SKM-1 (cell line): ENCODE results near the gene HEBP1.
"Not testable (repeated sequence)": the region's sequence is repeated elsewhere in the genome, so short reads cannot be mapped to it uniquely, and the experiment has no call there.

Experiments used
- DNase-seq: peaks from one replicate; lab custom pipeline; 2025; ENCODE audit not compliant: unreplicated experiment; lab: John Stamatoyannopoulos, UW

HEBP1 gene

DNA sequence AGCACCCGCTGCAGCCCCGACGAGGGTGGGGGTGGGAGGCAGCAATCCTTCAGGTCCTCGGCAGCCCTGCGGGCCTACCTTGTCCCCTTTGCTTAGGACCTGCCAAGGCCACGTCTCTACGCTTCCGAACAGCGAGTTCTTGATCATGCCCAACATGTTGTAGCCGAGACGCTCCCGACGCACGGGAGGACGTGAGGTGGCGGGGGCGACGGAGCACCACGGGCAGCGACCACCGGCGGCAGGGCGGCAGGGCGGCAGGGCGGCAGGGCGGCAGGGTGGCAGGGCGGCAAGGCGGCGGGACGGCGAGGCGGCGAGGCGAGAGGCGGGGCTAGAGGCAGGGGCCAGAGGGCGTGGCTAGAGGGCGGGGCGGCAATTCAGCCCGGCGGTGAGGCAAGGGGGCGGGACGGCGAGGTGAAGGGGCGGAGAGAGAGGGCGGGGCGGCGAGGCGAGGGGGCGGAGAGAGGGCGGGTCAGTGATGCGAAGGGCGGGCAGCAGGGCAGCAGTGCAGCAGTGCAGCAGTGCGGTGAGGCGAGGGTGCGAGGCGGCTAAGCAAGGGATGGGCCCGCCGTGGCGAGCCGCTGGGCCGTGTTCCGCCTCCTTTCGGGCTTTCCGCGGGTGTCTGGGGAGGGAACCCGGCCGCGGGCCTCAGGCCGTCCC, at the start of gene HEBP1:
Gene HEBP1 (minus strand): TSS at position 307 of the 657 bp plus-strand sequence. CDS start 151 bp downstream, at position 156.
- DNase-seq, result peak; percentile 42

DNA sequence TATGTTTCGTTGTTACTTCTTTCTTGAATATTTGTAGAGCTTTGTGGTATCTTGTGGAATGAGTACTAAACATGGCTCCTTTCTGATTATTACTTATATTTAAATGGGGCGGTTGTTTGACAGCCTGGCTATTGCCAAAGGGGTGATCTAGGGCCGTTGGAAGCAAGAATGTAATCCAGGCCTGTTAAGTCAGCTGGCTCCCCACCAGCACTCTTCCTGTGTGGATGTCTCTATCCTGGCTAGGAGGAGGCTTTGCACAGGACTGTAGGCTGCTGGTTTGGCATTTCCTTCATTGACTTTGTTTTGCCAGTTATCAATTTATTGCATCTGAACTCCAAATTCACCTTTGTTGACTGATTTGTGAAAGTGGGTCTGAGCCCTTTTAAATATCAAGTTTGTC, 49.8 kb upstream of the HEBP1 start:
- no peak for DNase-seq

DNA sequence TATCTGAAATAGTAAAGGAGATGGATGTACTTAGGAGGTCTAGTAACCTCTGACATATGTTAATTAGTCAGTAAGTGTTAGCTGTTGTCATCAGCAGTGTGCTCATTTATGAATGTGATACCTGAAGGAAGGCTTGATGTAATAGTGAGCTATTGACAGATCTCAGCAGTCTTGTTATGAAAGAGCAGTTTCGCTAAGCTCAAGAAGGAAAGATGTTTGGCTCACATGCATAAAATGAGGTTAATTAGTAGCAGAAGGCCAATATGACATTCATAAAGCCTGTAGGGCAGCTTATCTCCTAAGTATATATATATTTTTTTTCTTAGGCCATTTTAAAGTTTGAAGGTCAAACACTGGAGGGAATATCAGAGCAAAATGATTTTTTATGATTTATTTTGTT, 46.9 kb upstream of the HEBP1 start:
- no peak for DNase-seq

GRCh38 chr12:13045816-13046215, 45.8 kb upstream of the HEBP1 start:
- DNase-seq, result no peak

- DNase-seq, result no peak
Observed at GRCh38 chr12:13044906-13045299, 44.8 kb upstream of the HEBP1 start.

DNA sequence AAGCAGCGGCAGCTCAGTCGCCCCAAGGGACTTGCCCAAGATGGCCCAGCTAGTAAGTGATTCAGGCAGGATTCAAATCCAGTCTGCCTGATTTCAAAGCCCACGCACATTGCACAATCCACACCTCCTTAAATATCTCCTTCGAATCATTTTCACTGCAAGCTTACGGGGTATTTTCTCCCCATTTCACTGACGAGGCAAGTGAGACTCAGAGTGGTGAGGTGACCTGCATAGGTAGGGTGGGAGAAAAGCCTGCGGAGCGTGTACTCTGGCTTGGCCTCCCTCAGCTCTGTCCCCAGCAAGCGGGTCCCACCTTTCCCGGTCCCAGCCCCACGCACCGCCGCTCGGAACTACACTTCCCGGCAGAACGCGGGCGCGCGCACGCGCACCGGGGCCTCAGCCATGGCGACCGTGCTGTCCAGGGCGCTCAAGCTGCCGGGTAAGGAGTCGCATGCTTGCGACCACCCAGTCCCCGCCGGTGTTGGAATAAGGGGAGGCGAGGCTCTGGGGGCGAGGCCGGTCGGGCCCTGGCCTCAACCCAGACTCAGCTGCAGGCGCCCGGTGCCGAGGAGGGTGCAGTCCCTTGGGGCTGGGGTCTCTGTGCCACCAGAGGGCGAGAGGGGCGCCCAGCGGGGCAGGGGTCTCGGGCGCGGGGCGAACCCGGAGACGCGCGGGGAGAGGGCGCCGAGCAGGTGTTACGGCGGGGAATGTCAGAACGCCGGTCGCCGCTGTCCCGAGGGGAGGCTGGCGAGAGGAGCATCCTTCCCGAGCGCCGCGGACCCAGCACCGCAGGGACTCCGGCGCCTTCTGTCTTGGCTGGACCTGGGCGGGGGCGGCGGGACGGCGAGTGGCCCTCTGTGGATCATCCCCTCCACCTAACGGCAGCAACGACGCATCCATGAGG, 44.2 kb upstream of the HEBP1 start, which contains the start of gene FAM234B:
Gene FAM234B (plus strand): TSS at position 380 of the 904 bp plus-strand sequence. CDS start 23 bp downstream, at position 403.
- DNase-seq, result no peak

DNA sequence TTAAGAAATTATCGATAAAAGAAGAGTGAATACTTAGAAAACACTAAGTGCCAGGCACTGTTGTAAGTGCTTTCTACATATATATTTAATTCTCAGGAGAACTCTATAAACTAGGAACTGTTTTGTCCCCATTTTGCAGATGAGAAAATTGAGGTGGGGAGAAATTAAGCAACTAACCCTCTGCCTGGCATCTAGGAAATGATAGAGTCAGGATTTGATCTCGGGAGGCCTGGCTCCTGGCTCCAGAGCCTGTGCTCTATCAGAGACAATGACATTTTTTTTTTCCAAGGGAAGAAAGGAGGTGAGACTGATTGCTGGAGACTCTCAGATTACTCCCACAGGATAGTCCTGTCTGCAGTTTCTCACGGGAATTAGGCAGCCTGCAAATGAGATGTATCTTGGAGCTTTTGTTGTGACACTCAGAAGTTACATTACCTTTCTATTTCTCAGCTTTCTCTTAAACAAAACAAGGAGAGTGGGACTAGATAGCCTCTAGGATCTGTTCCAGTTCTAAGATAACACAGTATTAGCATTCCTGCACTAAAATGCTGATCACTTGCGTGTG, 42.7 kb upstream of the HEBP1 start:
- DNase-seq, result no peak

GRCh38 chr12:13041224-13041623, 41.2 kb upstream of the HEBP1 start:
- no peak for DNase-seq

GRCh38 chr12:13039328-13039956, 39.4 kb upstream of the HEBP1 start:
- DNase-seq, result no peak

DNA sequence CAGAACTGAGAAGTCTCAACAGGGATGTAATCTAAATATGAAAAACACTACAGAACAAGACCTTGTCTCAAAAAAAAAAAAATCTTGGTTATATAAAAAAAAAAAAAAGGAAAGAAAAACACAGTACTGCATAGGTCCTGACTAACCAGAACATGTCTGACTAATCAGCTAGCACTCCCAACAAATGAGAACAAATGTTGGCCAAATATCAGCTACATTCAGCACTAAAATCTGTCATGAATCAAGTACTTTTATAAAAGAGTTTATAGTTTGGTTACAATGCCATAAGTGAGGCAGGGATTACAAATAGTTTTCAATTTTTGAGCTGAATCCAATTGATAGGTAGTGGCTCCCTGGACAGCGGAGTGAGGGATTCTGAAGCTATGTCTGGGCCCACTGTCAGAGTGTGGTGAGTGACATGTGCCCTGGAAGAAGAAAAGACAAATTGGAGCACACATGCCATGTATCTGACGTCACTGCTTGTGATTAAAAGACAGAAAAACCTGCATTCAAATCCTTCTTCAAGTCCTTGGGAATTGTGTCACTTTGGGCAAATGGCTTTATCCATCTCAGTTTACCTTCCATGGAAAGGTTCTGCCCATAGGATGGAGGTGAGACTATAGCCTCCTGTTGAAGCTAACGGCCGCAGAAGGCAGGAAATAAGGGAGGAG, 38.6 kb upstream of the HEBP1 start:
- DNase-seq, result no peak

- DNase-seq, result no peak
Observed at GRCh38 chr12:13036881-13037280, 36.8 kb upstream of the HEBP1 start.

DNA sequence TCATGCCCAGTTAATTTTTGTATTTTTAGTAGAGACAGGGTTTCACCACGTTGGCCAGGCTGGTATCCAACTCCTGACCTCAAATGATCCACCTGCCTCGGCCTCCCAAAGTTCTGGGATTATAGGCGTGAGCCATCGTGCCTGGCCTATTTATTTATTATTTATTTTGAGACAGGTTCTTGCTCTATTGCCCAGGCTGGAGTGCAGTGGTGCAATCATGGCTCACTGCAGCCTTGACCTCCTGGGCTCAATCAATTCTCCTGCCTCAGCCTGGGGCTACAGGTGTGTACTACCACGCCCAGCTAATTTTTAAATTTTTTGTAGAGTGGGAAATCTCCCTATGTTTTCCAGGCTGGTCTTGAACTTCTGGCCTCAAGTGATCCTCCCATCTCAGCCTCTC, 35.3 kb upstream of the HEBP1 start:
- not testable (repeated sequence) for DNase-seq

GRCh38 chr12:13033476-13033875, 33.4 kb upstream of the HEBP1 start:
- DNase-seq, result no peak

DNA sequence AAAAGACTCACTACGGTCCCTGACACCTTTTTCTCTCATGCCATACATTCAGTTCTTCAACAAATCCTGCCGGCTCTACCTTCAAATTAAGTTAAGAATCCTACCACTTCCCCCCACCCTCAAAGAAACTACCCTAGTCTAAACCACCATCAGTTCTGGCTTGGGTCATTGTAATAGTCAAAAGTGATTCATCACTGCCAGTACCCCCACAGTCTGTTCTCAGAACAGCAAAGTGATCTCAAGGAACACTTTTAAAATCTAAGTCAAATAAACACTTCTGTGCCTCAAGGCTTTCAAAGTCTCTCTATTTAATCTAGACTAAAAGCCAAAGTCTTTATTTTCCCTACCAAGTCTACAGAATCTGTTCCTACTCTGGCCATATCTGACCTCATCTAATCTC, 32.1 kb upstream of the HEBP1 start:
- no peak for DNase-seq

DNA sequence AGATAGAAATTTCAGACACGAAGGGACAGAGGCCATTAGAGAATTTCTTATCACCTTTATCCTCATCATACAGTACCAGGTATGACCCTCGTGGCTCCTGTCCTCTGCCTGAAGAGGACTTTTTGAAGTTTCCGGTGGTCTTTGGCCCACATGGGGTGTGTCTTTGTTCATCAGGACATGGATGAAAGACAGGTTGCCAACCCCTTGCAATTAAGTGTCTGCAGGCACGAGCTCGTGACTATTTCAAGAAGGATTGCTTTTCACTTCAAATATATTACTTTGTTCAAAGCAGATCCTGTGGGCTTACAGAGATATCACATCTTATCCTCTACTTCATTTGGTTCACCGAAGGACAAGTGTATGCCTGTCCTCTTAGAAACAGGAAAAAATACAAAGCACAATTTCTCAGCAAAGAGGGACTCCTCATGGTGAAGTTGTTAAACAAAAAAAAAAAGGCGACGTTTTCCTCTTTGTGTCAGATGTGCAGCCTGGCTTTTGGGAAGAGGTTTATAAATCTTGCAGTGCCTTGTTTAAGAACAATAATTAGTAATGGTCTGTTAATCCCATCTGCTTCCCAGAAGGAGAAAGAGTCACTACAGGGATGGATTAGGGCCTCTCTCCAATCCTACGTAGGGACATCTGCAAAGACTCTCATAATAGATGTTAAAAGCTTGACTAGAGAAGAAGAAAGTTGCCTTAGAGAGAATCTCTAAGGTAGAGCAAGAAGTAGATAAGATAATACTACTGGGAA, 30.7 kb upstream of the HEBP1 start:
- no peak for DNase-seq

GRCh38 chr12:13028825-13029570, 28.9 kb upstream of the HEBP1 start:
- no peak for DNase-seq

GRCh38 chr12:13027508-13027907, 27.4 kb upstream of the HEBP1 start:
- no peak for DNase-seq

GRCh38 chr12:13027032-13027431, 27.0 kb upstream of the HEBP1 start:
- DNase-seq, result no peak

DNA sequence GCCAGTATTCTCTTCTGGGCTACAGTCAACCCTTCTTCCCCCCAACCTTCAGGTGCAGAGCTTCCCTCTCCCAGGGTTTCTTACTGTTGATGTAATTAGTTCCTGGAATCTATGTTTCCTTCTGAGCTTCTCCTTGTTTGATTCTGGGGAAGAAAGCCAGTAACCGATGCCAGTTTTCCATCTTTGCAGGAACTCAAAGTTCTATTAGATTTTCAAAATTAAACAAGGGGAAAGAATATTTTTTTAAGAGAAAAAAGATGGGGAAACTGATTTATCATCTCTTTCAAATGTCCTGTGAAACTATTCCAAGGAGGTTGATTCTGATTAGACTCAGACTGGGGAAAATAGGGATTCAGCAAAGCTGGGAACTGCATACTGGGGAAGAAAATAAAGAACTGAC, 26.2 kb upstream of the HEBP1 start:
- no peak for DNase-seq

GRCh38 chr12:13024531-13024916, 24.5 kb upstream of the HEBP1 start:
- no peak for DNase-seq
